WERI-Rb-1 (cell line): ENCODE data around the gene CPPED1.

ENCODE experiments used
- DNase-seq: peaks from one replicate; pipeline ENCODE4 v3.0.0-alpha.2; 2020
- H3K27ac ChIP-seq: fragments of 250-450 bp; sonication (Bioruptor Pico); 2 replicates; pipeline ENCODE4 v1.5.1; 2020; ENCODE audit warnings: mild to moderate bottlenecking, moderate library complexity
- H3K27me3 ChIP-seq: fragments of 250-450 bp; sonication (Bioruptor Pico); 2 replicates; pipeline ENCODE4 v1.5.1; 2021; ENCODE audit warnings: mild to moderate bottlenecking, low read depth, moderate library complexity; ENCODE audit not compliant: insufficient read depth, severe bottlenecking
- H3K36me3 ChIP-seq: fragments of 250-450 bp; sonication (Bioruptor Pico); 2 replicates; pipeline ENCODE4 v1.5.1; 2020; ENCODE audit warnings: mild to moderate bottlenecking, moderate library complexity
- H3K4me3 ChIP-seq: 2 replicates; pipeline ENCODE4 v1.5.1; 2011; ENCODE audit warnings: low read depth, mild to moderate bottlenecking, control low read depth, low read length
- H3K9me3 ChIP-seq: fragments of 250-450 bp; sonication (Bioruptor Pico); 2 replicates; pipeline ENCODE4 v1.5.1; 2021; ENCODE audit warnings: mild to moderate bottlenecking, moderate library complexity; ENCODE audit not compliant: severe bottlenecking
- CTCF ChIP-seq: IDR thresholded peaks from 2 replicates; pipeline ENCODE4 v1.5.1; 2011; ENCODE audit warnings: low read depth, mild to moderate bottlenecking, control low read depth, inconsistent platforms, low read length

Gene CPPED1

GRCh38 chr16:12681653-12682052, 122.0 kb downstream of the CPPED1 start:
- Histone ChIP-seq H3K36me3 (no peaks in the 10 kb centered on the region), H3K9me3 (no peaks in the 10 kb centered on the region), H3K27me3 (no peaks in the 10 kb centered on the region), H3K27ac (no peak overlapping the region), H3K4me3 (no peak overlapping the region)
- no peak for TF ChIP-seq CTCF
- DNase-seq: no peak

- Histone ChIP-seq H3K27me3 (no peaks in the 10 kb centered on the region), H3K36me3 (no peaks in the 10 kb centered on the region), H3K27ac (no peak overlapping the region), H3K9me3 (no peaks in the 10 kb centered on the region), H3K4me3 (no peak overlapping the region)
- no peak for TF ChIP-seq CTCF
- no peak for DNase-seq
Observed at GRCh38 chr16:12680531-12680930, 123.2 kb downstream of the CPPED1 start.

GRCh38 chr16:12679660-12680272, 123.9 kb downstream of the CPPED1 start:
- DNase-seq: no peak
- Histone ChIP-seq H3K4me3 (no peak overlapping the region), H3K9me3 (no peaks in the 10 kb centered on the region), H3K27me3 (no peaks in the 10 kb centered on the region), H3K27ac (no peak overlapping the region), H3K36me3 (no peaks in the 10 kb centered on the region)
- no peak for TF ChIP-seq CTCF

- no peaks in the 10 kb centered on the region for H3K27me3 ChIP-seq
- DNase-seq: no peak
- no peak for TF ChIP-seq CTCF
- H3K36me3 ChIP-seq: no peaks in the 10 kb centered on the region
- H3K27ac ChIP-seq: no peak overlapping the region
- no peak overlapping the region for H3K4me3 ChIP-seq
- no peaks in the 10 kb centered on the region for H3K9me3 ChIP-seq
Observed at GRCh38 chr16:12678983-12679382, 124.7 kb downstream of the CPPED1 start.

GRCh38 chr16:12677502-12677901, 126.2 kb downstream of the CPPED1 start:
- no peak overlapping the region for H3K4me3 ChIP-seq
- H3K27ac ChIP-seq: no peak overlapping the region
- no peak for DNase-seq
- no peak for TF ChIP-seq CTCF
- no peaks in the 10 kb centered on the region for H3K36me3 ChIP-seq
- H3K9me3 ChIP-seq: no peaks in the 10 kb centered on the region
- no peaks in the 10 kb centered on the region for H3K27me3 ChIP-seq

- H3K27ac ChIP-seq: peak overlapping the region; percentile 36
Observed at GRCh38 chr16:12675852-12676251, 127.8 kb downstream of the CPPED1 start.

More at GRCh38 chr16:12675852-12676251, 127.8 kb downstream of the CPPED1 start:
- TF ChIP-seq CTCF: no peak
- DNase-seq: peak; percentile 19
- Histone ChIP-seq H3K9me3 (no peaks in the 10 kb centered on the region), H3K4me3 (no peak overlapping the region), H3K27me3 (no peaks in the 10 kb centered on the region), H3K36me3 (no peaks in the 10 kb centered on the region)
